Fibroblast of villous mesenchyme (primary cell): Measurements from ENCODE around the gene TNC. TPM values are rescaled to one million over a fixed set of nuclear protein-coding genes. Genes with fewer than 3 reads are reported as not detected.

Experiments used
- DNase-seq: peaks from one replicate; pipeline ENCODE4 v3.0.0-alpha.2; 2010; ENCODE audit warnings: low read depth
- H3K4me3 ChIP-seq: 2 replicates; pipeline ENCODE4 v1.5.1; 2011; ENCODE audit warnings: low read depth, mild to moderate bottlenecking, low read length
- total RNA-seq: library from RNA; depleted of rRNA; stranded (reverse); fragments of >200 nt; gene quantifications from 2 replicates; pipeline ENCODE4 v1.2.3, GENCODE V29; 2012
- TF ChIP-seq, protein P1 (sequence below): IDR thresholded peaks from 2 replicates; pipeline ENCODE4 v1.5.1; 2012; ENCODE audit warnings: low read depth, mild to moderate bottlenecking, low read length; ENCODE audit not compliant: insufficient read depth

TNC gene
- total RNA-seq, 1 donor: 371 TPM

GRCh38 chr9:115024925-115025535 is 92.9 kb downstream of the TNC start:
- DNase-seq: no peak
- no peak overlapping the region for H3K4me3 ChIP-seq
- TF ChIP-seq, protein P1, sequence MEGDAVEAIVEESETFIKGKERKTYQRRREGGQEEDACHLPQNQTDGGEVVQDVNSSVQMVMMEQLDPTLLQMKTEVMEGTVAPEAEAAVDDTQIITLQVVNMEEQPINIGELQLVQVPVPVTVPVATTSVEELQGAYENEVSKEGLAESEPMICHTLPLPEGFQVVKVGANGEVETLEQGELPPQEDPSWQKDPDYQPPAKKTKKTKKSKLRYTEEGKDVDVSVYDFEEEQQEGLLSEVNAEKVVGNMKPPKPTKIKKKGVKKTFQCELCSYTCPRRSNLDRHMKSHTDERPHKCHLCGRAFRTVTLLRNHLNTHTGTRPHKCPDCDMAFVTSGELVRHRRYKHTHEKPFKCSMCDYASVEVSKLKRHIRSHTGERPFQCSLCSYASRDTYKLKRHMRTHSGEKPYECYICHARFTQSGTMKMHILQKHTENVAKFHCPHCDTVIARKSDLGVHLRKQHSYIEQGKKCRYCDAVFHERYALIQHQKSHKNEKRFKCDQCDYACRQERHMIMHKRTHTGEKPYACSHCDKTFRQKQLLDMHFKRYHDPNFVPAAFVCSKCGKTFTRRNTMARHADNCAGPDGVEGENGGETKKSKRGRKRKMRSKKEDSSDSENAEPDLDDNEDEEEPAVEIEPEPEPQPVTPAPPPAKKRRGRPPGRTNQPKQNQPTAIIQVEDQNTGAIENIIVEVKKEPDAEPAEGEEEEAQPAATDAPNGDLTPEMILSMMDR: no peak

DNA sequence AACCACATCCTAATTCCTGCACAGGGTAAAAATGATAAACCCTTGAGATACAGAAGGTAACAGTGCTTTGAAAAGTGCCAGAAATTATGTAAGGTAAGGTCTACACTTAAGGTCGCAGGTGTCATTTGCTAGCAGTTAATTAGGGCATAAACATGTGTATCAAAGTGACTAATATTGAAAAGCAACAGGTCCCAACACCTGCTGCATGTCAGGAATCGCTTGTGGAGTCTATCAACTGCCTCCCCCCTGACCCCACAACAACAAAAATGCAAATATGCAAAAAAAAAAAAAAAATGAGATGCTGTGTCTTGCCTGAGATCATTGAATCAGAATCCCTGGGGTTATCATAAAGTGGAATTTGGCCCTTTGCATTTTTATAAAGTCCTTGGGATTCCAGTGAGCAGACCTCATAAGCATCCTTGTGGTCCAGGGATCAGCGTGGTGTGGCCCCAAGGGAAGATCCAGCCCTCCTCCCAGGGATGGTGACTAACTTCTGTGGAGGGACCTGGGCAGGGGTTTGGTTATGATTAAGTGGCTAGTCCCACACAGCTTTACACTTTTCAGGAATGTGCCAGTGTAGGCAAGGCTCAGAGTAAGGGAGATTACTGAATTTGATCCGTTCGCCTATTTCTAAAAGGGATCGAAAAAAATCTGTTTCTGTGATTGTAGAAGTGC is 95.1 kb downstream of the TNC start:
- DNase-seq: no peak
- TF ChIP-seq, protein P1: no peak
- no peak overlapping the region for H3K4me3 ChIP-seq

DNA sequence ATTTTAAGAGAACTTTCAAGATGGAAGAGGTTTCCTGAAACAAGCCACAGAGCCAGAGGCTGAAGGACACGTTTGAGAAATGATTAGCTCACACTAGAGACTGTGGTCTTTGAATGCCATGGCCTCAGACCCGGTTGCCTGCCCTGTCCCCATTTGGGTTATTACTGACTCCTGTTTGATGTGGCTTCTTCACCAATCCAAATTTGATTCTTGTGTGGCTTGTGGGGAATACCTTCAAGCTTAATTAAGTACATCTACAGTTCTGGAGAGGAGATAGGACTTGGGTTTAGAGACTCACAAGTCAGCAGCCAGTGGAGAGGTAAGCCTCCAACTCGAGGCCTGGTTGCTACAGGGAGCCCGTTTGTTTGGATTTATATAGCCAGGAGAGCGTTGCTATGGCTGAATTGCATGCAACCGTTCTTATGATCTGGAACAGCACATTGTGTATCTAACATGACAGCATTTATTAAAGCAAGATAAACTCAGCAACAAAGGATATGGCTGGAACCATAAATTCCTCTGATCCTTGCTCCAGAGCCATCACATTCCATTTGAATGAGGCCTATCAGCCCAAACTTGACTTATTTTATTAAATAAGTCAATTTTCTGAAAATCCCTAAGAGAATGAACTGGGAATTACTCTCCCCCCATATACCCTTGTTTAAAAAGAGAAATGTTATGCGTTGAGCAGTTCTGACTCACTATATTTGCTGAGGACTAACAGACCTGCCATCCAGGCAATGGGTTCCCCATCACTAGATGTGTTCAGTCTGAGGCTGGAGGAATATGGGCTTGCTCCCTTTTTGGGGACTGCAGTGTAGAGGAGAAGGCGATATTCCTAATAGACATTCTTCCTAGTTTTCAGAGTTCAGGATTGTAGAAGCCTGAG is 99.2 kb downstream of the TNC start:
- peak; percentile 78 for DNase-seq
- TF ChIP-seq, protein P1: no peak
- H3K4me3 ChIP-seq: no peak overlapping the region

DNA sequence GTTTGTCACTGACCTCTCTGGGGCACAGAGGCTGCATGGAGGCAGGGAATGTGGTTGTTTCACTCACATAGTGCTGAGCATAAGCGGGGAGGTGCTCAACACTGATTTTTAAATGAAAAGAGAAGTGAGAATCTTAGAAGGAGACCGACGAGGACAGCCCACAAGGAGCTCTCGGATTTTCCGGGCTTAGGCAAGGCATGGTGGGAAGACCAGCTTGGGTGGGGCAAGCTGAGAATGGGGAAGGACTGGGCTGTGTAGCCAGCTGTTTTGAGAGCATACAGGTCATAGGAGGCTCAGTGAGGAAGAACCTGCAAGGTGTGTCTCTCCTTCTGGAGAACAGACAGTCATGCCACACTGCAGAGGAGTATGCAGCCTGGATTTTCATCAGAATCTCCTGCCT is 101.6 kb downstream of the TNC start:
- DNase-seq: no peak
- no peak overlapping the region for H3K4me3 ChIP-seq
- TF ChIP-seq, protein P1: no peak

GRCh38 chr9:115015018-115015635 is 102.8 kb downstream of the TNC start:
- H3K4me3 ChIP-seq: no peak overlapping the region
- TF ChIP-seq, protein P1: peak; percentile 80
- peak; percentile 69 for DNase-seq

DNA sequence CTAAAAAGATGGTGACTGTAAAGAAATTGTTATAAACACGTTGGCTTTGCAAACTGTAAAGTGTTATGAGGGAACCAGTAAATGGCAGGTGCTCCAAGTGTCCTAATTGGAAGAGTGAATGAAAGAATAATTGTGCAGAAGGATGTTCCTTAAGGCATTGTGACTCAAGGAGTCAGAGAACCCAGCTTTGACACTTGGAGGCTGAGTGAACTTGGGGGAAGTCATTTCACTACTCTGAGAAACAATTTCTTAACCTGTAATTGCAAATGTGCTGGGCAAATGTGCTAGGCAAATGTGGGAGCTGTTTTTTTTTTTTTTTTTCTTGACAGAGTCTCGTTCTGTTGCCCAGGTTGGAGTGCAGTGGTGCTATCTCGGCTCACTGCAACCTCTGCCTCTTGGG is 103.5 kb downstream of the TNC start:
- TF ChIP-seq, protein P1: no peak
- H3K4me3 ChIP-seq: no peak overlapping the region
- DNase-seq: no peak
